HepG2 (cell line): Measurements from ENCODE around the gene TP53TG5. TPM values are rescaled to one million over a fixed set of nuclear protein-coding genes. Genes with fewer than 3 reads are reported as not detected.

Experiments
- ARHGAP35 ChIP-seq: sonication (generic); formaldehyde crosslinking; IDR thresholded peaks from 2 replicates; pipeline ENCODE4 v1.9.0; 2022; ENCODE audit warnings: mild to moderate bottlenecking, inconsistent platforms, moderate library complexity, missing genetic modification reagents, borderline replicate concordance
- ARID3A ChIP-seq: IDR thresholded peaks from 2 replicates; pipeline ENCODE4 v1.6.1; 2012; ENCODE audit warnings: low read depth, low read length, improper control_type of control experiment
- ATRX ChIP-seq: sonication (generic); formaldehyde crosslinking; IDR thresholded peaks from 2 replicates; pipeline ENCODE4 v1.4.0; 2020; ENCODE audit warnings: missing genetic modification reagents, borderline replicate concordance
- BCL3 ChIP-seq: sonication (generic); formaldehyde crosslinking; IDR thresholded peaks from 2 replicates; pipeline ENCODE4 v1.5.1; 2020; ENCODE audit warnings: mild to moderate bottlenecking, missing genetic modification reagents, moderate library complexity
- EED ChIP-seq: sonication (generic); formaldehyde crosslinking; IDR thresholded peaks from 2 replicates; pipeline ENCODE4 v1.5.0; 2020; ENCODE audit warnings: mild to moderate bottlenecking, missing genetic modification reagents
- FOXO1 ChIP-seq: sonication (generic); formaldehyde crosslinking; IDR thresholded peaks from 2 replicates; pipeline ENCODE4 v1.4.0; 2020; ENCODE audit warnings: missing genetic modification reagents
- HHEX ChIP-seq: IDR thresholded peaks from 2 replicates; pipeline ENCODE4 v1.6.1; 2016; ENCODE audit warnings: control low read depth
- HMGA1 ChIP-seq: sonication (generic); formaldehyde crosslinking; conservative IDR thresholded peaks from 2 replicates; pipeline ENCODE4 v1.4.0; 2020; ENCODE audit warnings: missing genetic modification reagents
- HOXA7 ChIP-seq: sonication (generic); formaldehyde crosslinking; IDR thresholded peaks from 2 replicates; pipeline ENCODE4 v1.8.1; 2022; ENCODE audit warnings: mild to moderate bottlenecking, missing genetic modification reagents, moderate library complexity
- KLF6 ChIP-seq: IDR thresholded peaks from 2 replicates; pipeline ENCODE4 v1.8.0; 2016; ENCODE audit warnings: missing biosample characterization, missing genetic modification reagents
- LCORL ChIP-seq, 2 experiments: fragments of 450-650 bp in 1 of 2; sonication (generic) in 1 of 2; formaldehyde crosslinking in 1 of 2; IDR thresholded peaks; 2 replicates each; pipeline versions ENCODE4 v1.5.0 to v1.6.1; 2017 to 2020; ENCODE audit warnings: antibody characterized with exemption in 1 of 2, missing genetic modification reagents in 1 of 2
- MAF1 ChIP-seq: sonication (generic); formaldehyde crosslinking; IDR thresholded peaks from 2 replicates; pipeline ENCODE4 v1.5.0; 2020; ENCODE audit warnings: missing genetic modification reagents, borderline replicate concordance
- MEIS2 ChIP-seq: sonication (generic); formaldehyde crosslinking; IDR thresholded peaks from 2 replicates; pipeline ENCODE4 v1.9.0; 2021; ENCODE audit warnings: mild to moderate bottlenecking, missing genetic modification reagents
- RFX1 ChIP-seq: fragments of 450-650 bp; IDR thresholded peaks from 2 replicates; pipeline ENCODE4 v1.6.1; 2017
- SKI ChIP-seq: fragments of 450-650 bp; IDR thresholded peaks from one replicate; pipeline ENCODE4 v1.6.1; 2018; ENCODE audit warnings: mild to moderate bottlenecking; ENCODE audit not compliant: partially characterized antibody
- SKIL ChIP-seq: sonication (generic); formaldehyde crosslinking; IDR thresholded peaks from 2 replicates; pipeline ENCODE4 v1.8.0; 2022; ENCODE audit warnings: missing genetic modification reagents, mild to moderate bottlenecking, moderate library complexity, borderline replicate concordance
- SRSF4 ChIP-seq: fragments of 200-400 bp; formaldehyde crosslinking; IDR thresholded peaks from one replicate; pipeline ENCODE4 v1.6.1; 2018; ENCODE audit warnings: mild to moderate bottlenecking, low read depth, low read length, moderate library complexity; ENCODE audit not compliant: poor library complexity, severe bottlenecking
- TBL1XR1 ChIP-seq: fragments of 150-350 bp; IDR thresholded peaks from 2 replicates; pipeline ENCODE4 v1.6.1; 2014; ENCODE audit warnings: borderline replicate concordance, low read length; ENCODE audit not compliant: partially characterized antibody
- TCF12 ChIP-seq, 2 experiments: fragments of 450-650 bp in 1 of 2; sonication (generic) in 1 of 2; formaldehyde crosslinking in 1 of 2; IDR thresholded peaks; 2 replicates each; pipeline versions ENCODE4 v1.6.1 to v1.8.0; 2017 to 2022; ENCODE audit warnings: antibody characterized with exemption in 1 of 2, mild to moderate bottlenecking in 1 of 2, missing genetic modification reagents in 1 of 2, moderate library complexity in 1 of 2
- TMF1 ChIP-seq: sonication (generic); formaldehyde crosslinking; IDR thresholded peaks from 2 replicates; pipeline ENCODE4 v1.8.1; 2022; ENCODE audit warnings: low read depth, missing genetic modification reagents
- U2AF2 ChIP-seq: fragments of 200-400 bp; formaldehyde crosslinking; IDR thresholded peaks from 2 replicates; pipeline ENCODE4 v1.6.1; 2017; ENCODE audit warnings: low read depth, mild to moderate bottlenecking, low read length
- ZNF18 ChIP-seq: sonication (generic); formaldehyde crosslinking; IDR thresholded peaks from 2 replicates; pipeline ENCODE4 v1.8.0; 2022; ENCODE audit warnings: mild to moderate bottlenecking, missing genetic modification reagents; ENCODE audit not compliant: insufficient replicate concordance
- ZNF34 ChIP-seq: sonication (generic); formaldehyde crosslinking; IDR thresholded peaks from 2 replicates; pipeline ENCODE4 v1.4.0; 2020; ENCODE audit warnings: mild to moderate bottlenecking, missing genetic modification reagents, borderline replicate concordance
- ZNF607 ChIP-seq: sonication (generic); formaldehyde crosslinking; IDR thresholded peaks from 2 replicates; pipeline ENCODE4 v1.5.1; 2020; ENCODE audit warnings: missing genetic modification reagents, mild to moderate bottlenecking, borderline replicate concordance
- polyA plus RNA-seq, 8 experiments: library from polyadenylated mRNA; depleted of rRNA in 3 of 8; stranded (reverse) in 7 of 8; unstranded in 1 of 8; fragments of >200 nt; fragmentation: Illumina TruSeq in 4 of 8; extraction: Trizol in 4 of 8; gene quantifications; 2 replicates each; pipeline versions ENCODE4 v1.2.1 to v1.2.3, GENCODE V29; 2011 to 2016; ENCODE audit warnings: low read depth in 4 of 8, missing spikeins in 1 of 8, mixed read lengths in 1 of 8; ENCODE audit not compliant: insufficient read depth in 1 of 8
- total RNA-seq, 5 experiments: library from RNA; depleted of rRNA; stranded (reverse); fragments of >200 nt; fragmentation: Illumina TruSeq; extraction: Trizol; gene quantifications; 2 replicates each; pipeline ENCODE4 v1.2.3, GENCODE V29; 2016; ENCODE audit warnings: low read depth in 1 of 5

TP53TG5 gene
- total and polyA plus RNA-seq, 2 of the 13 experiments (the other 11 are each of a cell fraction or from before 2014, with no cell fraction given) = 0.11 TPM; not detected in 1

- no peak for TF ChIP-seq TMF1 (CRISPR knock-in tag)
- TF ChIP-seq TBL1XR1 = no peak
- TF ChIP-seq TCF12 (IDR thresholded peaks at IDR 0.05) = no peak
- no peak for TF ChIP-seq TCF12 (CRISPR knock-in tag; IDR thresholded peaks at IDR 0.05)
- no peak for TF ChIP-seq ARHGAP35 (CRISPR knock-in tag)
- TF ChIP-seq BCL3 (CRISPR knock-in tag) = no peak
- TF ChIP-seq ARID3A = peak; percentile 58; the same call in 1 of the 2 replicates
- no peak for TF ChIP-seq ATRX (CRISPR knock-in tag)
- TF ChIP-seq KLF6 (CRISPR knock-in tag) = no peak
- no peak for TF ChIP-seq ZNF18 (CRISPR knock-in tag)
- no peak for TF ChIP-seq RFX1
- TF ChIP-seq SRSF4 = no peak
- peak; percentile 98 for TF ChIP-seq MEIS2 (CRISPR knock-in tag)
- no peak for TF ChIP-seq U2AF2
- TF ChIP-seq FOXO1 = peak; percentile 54; the same call in 1 of the 2 replicates
- TF ChIP-seq SKIL (CRISPR knock-in tag) = no peak
- TF ChIP-seq ZNF607 (CRISPR knock-in tag) = no peak
- no peak for TF ChIP-seq HMGA1 (CRISPR knock-in tag)
- no peak for TF ChIP-seq HOXA7 (CRISPR knock-in tag)
- no peak for TF ChIP-seq MAF1 (CRISPR knock-in tag)
- no peak for TF ChIP-seq HHEX (CRISPR knock-in tag)
- no peak for TF ChIP-seq LCORL (IDR thresholded peaks at IDR 0.05)
- peak; percentile 73; the same call in 1 of the 2 replicates for TF ChIP-seq LCORL (CRISPR knock-in tag; IDR thresholded peaks at IDR 0.05)
- TF ChIP-seq ZNF34 (CRISPR knock-in tag) = no peak
- no peak for TF ChIP-seq SKI
- no peak for TF ChIP-seq EED
These were observed 55.2 kb downstream of the TP53TG5 start (continued) for GRCh38 chr20:45322952-45323383.
